ENCODE measurements around the gene COPS7A. TPM values are rescaled to one million over a fixed set of nuclear protein-coding genes. Genes with fewer than 3 reads are reported as not detected.

COPS7A gene
- total and polyA plus RNA-seq, 2 donors (not counting 1 experiment from before 2014, with no cell fraction given): 79.1 to 114 TPM

DNA sequence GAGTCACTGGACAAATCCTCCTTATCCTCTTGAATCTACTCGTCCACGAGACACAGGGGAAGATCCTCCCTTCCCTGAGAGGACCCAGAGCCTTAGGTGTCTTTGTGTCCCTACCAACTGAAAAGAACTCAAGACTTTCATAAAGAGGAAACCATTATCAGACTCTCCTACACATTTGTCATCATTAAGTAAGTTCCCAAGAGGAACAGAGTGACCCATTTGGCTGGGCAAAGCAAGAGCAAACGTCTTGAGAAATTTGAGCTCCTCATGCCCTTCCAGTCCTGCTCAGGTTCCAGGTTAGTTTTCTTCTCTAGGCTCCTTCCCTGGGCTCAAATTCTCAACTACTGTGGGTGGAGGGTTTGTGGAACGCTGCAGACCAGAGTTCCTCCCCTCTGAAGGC is 23.4 kb downstream of the COPS7A start:
- DNase-seq (ENCODE audit: low read depth in 2 of 2): no peak
- no peak for TF ChIP-seq EZH2 (IDR thresholded peaks at IDR 0.05; ENCODE audit: low read length, missing control alignments)
- TF ChIP-seq, protein P1, sequence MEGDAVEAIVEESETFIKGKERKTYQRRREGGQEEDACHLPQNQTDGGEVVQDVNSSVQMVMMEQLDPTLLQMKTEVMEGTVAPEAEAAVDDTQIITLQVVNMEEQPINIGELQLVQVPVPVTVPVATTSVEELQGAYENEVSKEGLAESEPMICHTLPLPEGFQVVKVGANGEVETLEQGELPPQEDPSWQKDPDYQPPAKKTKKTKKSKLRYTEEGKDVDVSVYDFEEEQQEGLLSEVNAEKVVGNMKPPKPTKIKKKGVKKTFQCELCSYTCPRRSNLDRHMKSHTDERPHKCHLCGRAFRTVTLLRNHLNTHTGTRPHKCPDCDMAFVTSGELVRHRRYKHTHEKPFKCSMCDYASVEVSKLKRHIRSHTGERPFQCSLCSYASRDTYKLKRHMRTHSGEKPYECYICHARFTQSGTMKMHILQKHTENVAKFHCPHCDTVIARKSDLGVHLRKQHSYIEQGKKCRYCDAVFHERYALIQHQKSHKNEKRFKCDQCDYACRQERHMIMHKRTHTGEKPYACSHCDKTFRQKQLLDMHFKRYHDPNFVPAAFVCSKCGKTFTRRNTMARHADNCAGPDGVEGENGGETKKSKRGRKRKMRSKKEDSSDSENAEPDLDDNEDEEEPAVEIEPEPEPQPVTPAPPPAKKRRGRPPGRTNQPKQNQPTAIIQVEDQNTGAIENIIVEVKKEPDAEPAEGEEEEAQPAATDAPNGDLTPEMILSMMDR (conservative IDR thresholded peaks at IDR 0.05 in 1 of 2, IDR thresholded peaks at IDR 0.05 in 1 of 2; ENCODE audit: low read depth in 1 of 2, low read length in 2 of 2): no peak
- Histone ChIP-seq H3K79me2 (ENCODE audit: control insufficient read depth, insufficient read depth, low read length) (peaks cover 21% of the 10 kb centered on the region), H3K4me1 (ENCODE audit: control insufficient read depth, extremely low read depth, insufficient read depth, low read length) (peaks cover 7% of the 10 kb centered on the region), H3K4me2 (ENCODE audit: extremely low read depth, insufficient read depth, low read length) (no peak overlapping the region), H3K9me3 (ENCODE audit: control insufficient read depth, insufficient read depth, low read depth, low read length) (no peaks in the 10 kb centered on the region), H3K27ac (ENCODE audit: insufficient read depth, low read length) (no peak overlapping the region), H2AFZ (ENCODE audit: low read length) (no peak overlapping the region), H4K20me1 (ENCODE audit: control insufficient read depth, extremely low read depth, insufficient read depth, low read length) (no peaks in the 10 kb centered on the region), H3K4me3 (replicated peaks in 1 of 4; ENCODE audit: control extremely low read depth in 1 of 4, insufficient read depth in 1 of 4, low read depth in 3 of 4, low read length in 4 of 4) (no peak overlapping the region), H3K36me3 (ENCODE audit: control insufficient read depth, insufficient read depth, low read length) (peaks cover 33% of the 10 kb centered on the region), H3K9ac (ENCODE audit: insufficient read depth, low read length) (no peak overlapping the region), H3K27me3 (ENCODE audit: control insufficient read depth, insufficient read depth, low read length) (no peaks in the 10 kb centered on the region)

DNA sequence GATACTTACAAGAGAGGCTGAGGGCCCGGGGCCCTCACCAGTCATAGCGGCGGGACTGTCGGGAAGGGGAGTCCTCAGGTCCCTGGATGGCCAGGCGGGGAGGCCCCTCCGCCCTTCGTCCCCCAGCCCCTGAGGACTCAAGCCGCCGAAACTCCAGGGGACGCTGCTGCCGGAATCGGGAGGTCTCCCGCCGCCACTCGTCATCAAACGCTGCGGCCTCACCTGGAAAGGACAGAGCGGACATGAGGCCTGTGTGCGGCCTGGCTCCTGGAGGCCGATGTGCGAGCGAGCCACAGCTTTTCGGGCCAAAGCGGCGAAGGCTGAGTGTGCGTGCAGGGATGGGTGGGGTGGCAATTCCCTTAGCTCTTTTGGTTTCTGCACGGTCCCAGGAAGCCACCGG is 24.9 kb downstream of the COPS7A start:
- H3K4me1 ChIP-seq (ENCODE audit: control insufficient read depth, extremely low read depth, insufficient read depth, low read length): peaks cover 8% of the 10 kb centered on the region
- no peak overlapping the region for H3K4me3 ChIP-seq (replicated peaks in 1 of 4; ENCODE audit: control extremely low read depth in 1 of 4, insufficient read depth in 1 of 4, low read depth in 3 of 4, low read length in 4 of 4)
- H3K27ac ChIP-seq (ENCODE audit: insufficient read depth, low read length): no peak overlapping the region
- no peaks in the 10 kb centered on the region for H4K20me1 ChIP-seq (ENCODE audit: control insufficient read depth, extremely low read depth, insufficient read depth, low read length)
- no peaks in the 10 kb centered on the region for H3K9me3 ChIP-seq (ENCODE audit: control insufficient read depth, insufficient read depth, low read depth, low read length)
- H3K36me3 ChIP-seq (ENCODE audit: control insufficient read depth, insufficient read depth, low read length): peaks cover 33% of the 10 kb centered on the region
- H3K27me3 ChIP-seq (ENCODE audit: control insufficient read depth, insufficient read depth, low read length): no peaks in the 10 kb centered on the region
- no peak overlapping the region for H3K9ac ChIP-seq (ENCODE audit: insufficient read depth, low read length)
- H3K4me2 ChIP-seq (ENCODE audit: extremely low read depth, insufficient read depth, low read length): no peak overlapping the region
- no peak overlapping the region for H2AFZ ChIP-seq (ENCODE audit: low read length)
- DNase-seq (ENCODE audit: low read depth in 2 of 2): no peak
- H3K79me2 ChIP-seq (ENCODE audit: control insufficient read depth, insufficient read depth, low read length): peaks cover 26% of the 10 kb centered on the region
- TF ChIP-seq, protein P1 (conservative IDR thresholded peaks at IDR 0.05 in 1 of 2, IDR thresholded peaks at IDR 0.05 in 1 of 2; ENCODE audit: low read depth in 1 of 2, low read length in 2 of 2): no peak
- no peak for TF ChIP-seq EZH2 (IDR thresholded peaks at IDR 0.05; ENCODE audit: low read length, missing control alignments)

DNA sequence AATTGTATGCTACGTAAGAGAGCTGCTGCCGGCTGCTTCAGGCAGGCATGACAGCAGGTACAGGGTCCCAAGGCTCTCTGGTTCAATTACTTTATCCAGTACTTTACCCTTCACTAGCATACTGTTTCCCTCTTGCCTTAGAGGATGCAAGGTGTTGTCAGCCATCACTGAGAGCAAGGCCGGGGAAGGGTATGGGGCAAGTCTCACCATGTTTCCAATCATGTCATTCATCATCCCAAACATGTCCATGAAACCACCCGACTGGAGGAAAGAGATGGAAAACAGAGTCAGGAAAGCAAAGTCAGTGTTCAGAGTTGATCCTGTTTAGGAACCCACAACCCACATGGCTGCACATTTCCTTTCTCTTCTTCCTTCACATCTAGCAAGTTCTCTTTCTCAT is 26.7 kb downstream of the COPS7A start:
- H3K36me3 ChIP-seq (ENCODE audit: control insufficient read depth, insufficient read depth, low read length): peaks cover 33% of the 10 kb centered on the region

More for the DNA sequence above, 26.7 kb downstream of the COPS7A start:
- Histone ChIP-seq H3K4me3 (replicated peaks in 1 of 4; ENCODE audit: control extremely low read depth in 1 of 4, insufficient read depth in 1 of 4, low read depth in 3 of 4, low read length in 4 of 4) (no peak overlapping the region), H3K79me2 (ENCODE audit: control insufficient read depth, insufficient read depth, low read length) (peaks cover 26% of the 10 kb centered on the region), H3K4me2 (ENCODE audit: extremely low read depth, insufficient read depth, low read length) (no peak overlapping the region), H3K4me1 (ENCODE audit: control insufficient read depth, extremely low read depth, insufficient read depth, low read length) (peaks cover 13% of the 10 kb centered on the region), H4K20me1 (ENCODE audit: control insufficient read depth, extremely low read depth, insufficient read depth, low read length) (no peaks in the 10 kb centered on the region), H3K9me3 (ENCODE audit: control insufficient read depth, insufficient read depth, low read depth, low read length) (no peaks in the 10 kb centered on the region), H3K27ac (ENCODE audit: insufficient read depth, low read length) (no peak overlapping the region), H3K27me3 (ENCODE audit: control insufficient read depth, insufficient read depth, low read length) (no peaks in the 10 kb centered on the region), H2AFZ (ENCODE audit: low read length) (no peak overlapping the region), H3K9ac (ENCODE audit: insufficient read depth, low read length) (no peak overlapping the region)
- DNase-seq (ENCODE audit: low read depth in 2 of 2): no peak
- TF ChIP-seq, protein P1 (conservative IDR thresholded peaks at IDR 0.05 in 1 of 2, IDR thresholded peaks at IDR 0.05 in 1 of 2; ENCODE audit: low read depth in 1 of 2, low read length in 2 of 2): no peak
- no peak for TF ChIP-seq EZH2 (IDR thresholded peaks at IDR 0.05; ENCODE audit: low read length, missing control alignments)
